ENCODE measurements around the gene MEGF6. TPM values are rescaled to one million over a fixed set of nuclear protein-coding genes. Genes with fewer than 3 reads are reported as not detected.

Gene MEGF6
- total RNA-seq, 1 donor from 2014 or later, result 1.7 TPM

GRCh38 chr1:3542676-3543075, 68.6 kb downstream of the MEGF6 start:
- Mint-ChIP-seq H3K27ac (no peak overlapping the region), H3K4me3 (ENCODE audit: low read depth) (no peak overlapping the region), H3K36me3 (ENCODE audit: low read depth) (no peaks in the 10 kb centered on the region), H3K4me1 (ENCODE audit: low read depth) (no peaks in the 10 kb centered on the region), H3K27me3 (ENCODE audit: low read depth) (no peaks in the 10 kb centered on the region), H3K9me3 (no peaks in the 10 kb centered on the region)
- DNase-seq (ENCODE audit: low spot score), result no peak
- intact Hi-C loops (cut with micrococcal nuclease), result no loop called here

DNA sequence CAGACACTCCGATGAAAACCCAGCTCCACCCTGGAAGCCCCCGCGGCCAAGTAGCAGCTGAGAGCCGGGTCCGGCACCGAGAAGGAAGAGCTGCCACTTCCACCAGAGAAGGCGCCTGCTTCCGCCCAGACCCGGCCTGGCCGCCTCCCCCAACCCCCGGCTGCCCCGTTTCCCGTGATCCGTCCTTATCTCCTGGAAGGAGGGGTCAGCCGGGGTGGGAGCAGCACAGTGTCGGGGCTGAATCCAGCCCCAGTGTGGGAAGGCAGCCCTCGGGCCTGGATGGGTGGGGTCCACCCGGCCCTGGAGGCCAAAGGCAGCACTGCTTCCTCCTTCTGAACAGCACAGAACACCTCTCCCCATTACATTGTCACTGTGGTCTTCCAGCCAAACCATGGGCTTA, 69.4 kb downstream of the MEGF6 start:
- intact Hi-C loops (cut with micrococcal nuclease), result no loop called here
- Mint-ChIP-seq H3K36me3 (ENCODE audit: low read depth) (no peaks in the 10 kb centered on the region), H3K4me1 (ENCODE audit: low read depth) (no peaks in the 10 kb centered on the region)

DNA sequence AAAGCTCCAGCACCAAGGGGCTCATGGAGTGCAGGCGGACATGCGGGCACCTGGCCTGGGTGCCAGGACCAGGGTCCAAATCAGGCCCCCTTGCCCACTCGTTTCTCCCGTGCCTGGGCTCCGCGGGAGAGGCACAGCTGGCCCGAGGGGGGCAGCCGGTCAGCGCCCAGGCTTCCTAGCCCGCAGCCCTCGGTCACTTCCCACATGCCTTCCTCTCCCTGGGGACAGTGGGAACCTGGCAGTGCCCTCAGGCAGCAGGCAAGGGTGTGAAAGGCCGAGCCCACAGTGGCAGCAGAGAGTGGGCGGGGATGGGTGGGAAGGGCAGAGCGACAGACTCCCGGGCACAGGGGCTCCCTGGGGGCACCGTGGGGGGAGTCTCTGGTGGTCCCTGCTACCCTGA, 69.8 kb downstream of the MEGF6 start:
- H3K36me3 Mint-ChIP-seq (ENCODE audit: low read depth), result no peaks in the 10 kb centered on the region
- H3K9me3 Mint-ChIP-seq, result no peaks in the 10 kb centered on the region
- H3K27me3 Mint-ChIP-seq (ENCODE audit: low read depth), result no peaks in the 10 kb centered on the region
- H3K4me3 Mint-ChIP-seq (ENCODE audit: low read depth), result no peak overlapping the region
- H3K27ac Mint-ChIP-seq, result no peak overlapping the region
- DNase-seq (ENCODE audit: low spot score), result no peak
- H3K4me1 Mint-ChIP-seq (ENCODE audit: low read depth), result no peaks in the 10 kb centered on the region
- intact Hi-C loops (cut with micrococcal nuclease), result no loop called here

More for the DNA sequence above, 69.4 kb downstream of the MEGF6 start:
- no peak overlapping the region for H3K27ac Mint-ChIP-seq
- H3K4me3 Mint-ChIP-seq (ENCODE audit: low read depth), result no peak overlapping the region
- H3K9me3 Mint-ChIP-seq, result no peaks in the 10 kb centered on the region
- H3K27me3 Mint-ChIP-seq (ENCODE audit: low read depth), result no peaks in the 10 kb centered on the region
- DNase-seq (ENCODE audit: low spot score), result no peak

- no peaks in the 10 kb centered on the region for H3K36me3 Mint-ChIP-seq (ENCODE audit: low read depth)
- H3K27ac Mint-ChIP-seq, result no peak overlapping the region
- no peaks in the 10 kb centered on the region for H3K4me1 Mint-ChIP-seq (ENCODE audit: low read depth)
- DNase-seq (ENCODE audit: low spot score), result no peak
- no peaks in the 10 kb centered on the region for H3K9me3 Mint-ChIP-seq
- no peaks in the 10 kb centered on the region for H3K27me3 Mint-ChIP-seq (ENCODE audit: low read depth)
- intact Hi-C loops (cut with micrococcal nuclease), result no loop called here
- H3K4me3 Mint-ChIP-seq (ENCODE audit: low read depth), result no peak overlapping the region
These were observed 70.4 kb downstream of the MEGF6 start for GRCh38 chr1:3540876-3541275.

DNA sequence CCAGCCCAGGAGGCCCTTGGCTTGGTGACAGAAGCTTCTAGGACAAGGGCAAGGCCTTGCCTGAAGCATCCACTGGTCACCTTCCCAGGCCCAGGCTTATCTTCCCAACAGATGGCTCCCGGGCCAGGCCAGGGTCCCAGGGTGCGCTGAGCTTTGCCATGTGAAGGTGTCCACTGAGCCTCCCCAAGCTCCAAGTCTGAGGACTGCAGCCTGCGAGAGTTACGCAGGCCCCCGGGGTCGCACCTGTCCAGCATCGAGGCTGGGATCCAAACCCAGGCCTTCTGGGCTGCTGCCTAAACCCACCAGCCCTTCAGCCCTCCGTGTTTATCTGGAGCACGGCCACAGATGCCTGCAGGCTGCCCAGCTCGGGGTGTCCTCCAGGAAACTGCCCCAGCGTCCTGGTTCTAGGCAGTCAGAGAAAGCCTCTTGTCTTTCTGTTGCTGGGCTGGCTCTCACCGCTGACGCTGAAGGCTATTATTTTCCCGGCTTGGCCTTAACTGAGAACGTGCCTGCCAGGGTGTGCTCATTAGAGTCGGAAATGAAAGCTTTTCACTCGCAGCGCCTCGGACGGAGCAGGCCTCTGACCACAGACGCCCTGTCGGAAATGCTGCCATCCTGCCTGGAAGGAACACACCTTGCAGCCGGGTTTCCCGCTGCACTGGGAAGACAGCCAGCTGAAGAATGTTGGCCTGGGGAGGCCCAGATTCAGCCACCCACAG, 71.4 kb downstream of the MEGF6 start:
- DNase-seq (ENCODE audit: low spot score), result no peak
- H3K36me3 Mint-ChIP-seq (ENCODE audit: low read depth), result no peaks in the 10 kb centered on the region
- no peak overlapping the region for H3K4me3 Mint-ChIP-seq (ENCODE audit: low read depth)
- H3K27me3 Mint-ChIP-seq (ENCODE audit: low read depth), result no peaks in the 10 kb centered on the region
- H3K27ac Mint-ChIP-seq, result no peak overlapping the region
- no peaks in the 10 kb centered on the region for H3K9me3 Mint-ChIP-seq
- no peaks in the 10 kb centered on the region for H3K4me1 Mint-ChIP-seq (ENCODE audit: low read depth)
- intact Hi-C loops (cut with micrococcal nuclease), result no loop called here

- no peaks in the 10 kb centered on the region for H3K4me1 Mint-ChIP-seq (ENCODE audit: low read depth)
- no peak overlapping the region for H3K4me3 Mint-ChIP-seq (ENCODE audit: low read depth)
These were observed 73.9 kb downstream of the MEGF6 start for GRCh38 chr1:3537359-3537758.

DNA sequence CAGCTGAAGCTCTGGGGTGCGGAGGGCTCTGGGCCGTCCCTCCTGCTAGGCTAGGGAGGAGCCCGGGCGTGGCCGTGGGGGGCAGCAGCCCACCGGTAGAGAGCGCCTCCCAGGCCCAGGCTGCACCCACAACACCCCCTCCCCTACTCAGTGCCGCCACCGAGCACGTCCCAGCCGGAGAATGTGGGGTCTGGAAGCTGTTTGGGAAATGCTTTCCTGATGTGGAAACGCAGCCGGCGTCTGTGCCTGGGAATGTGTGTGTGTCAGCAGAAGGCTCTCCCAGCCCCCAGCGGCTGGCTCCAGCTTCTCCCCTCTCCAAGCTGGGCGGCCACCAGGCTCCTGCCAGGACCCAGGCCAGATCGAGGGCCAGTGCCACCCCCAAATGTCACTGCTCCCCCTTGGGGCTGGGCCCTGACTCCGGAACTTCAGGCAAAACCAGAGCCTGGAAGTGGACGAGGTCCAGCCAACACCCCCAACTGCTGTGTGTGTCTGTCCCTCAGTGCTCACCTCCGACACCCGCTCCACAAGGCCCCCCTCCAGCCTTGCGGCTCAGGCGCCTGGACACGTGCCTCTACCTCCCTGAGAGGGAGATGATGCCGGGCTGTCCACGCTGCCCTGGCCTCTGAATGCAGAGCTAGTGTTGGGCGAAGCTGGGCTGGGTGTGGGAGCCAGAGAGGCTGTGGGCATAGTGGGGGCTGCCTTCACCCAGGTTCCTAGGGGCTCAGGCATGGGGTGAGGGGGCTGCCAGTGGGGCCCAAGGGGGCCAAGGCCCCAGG, 74.7 kb downstream of the MEGF6 start:
- H3K4me3 Mint-ChIP-seq (ENCODE audit: low read depth), result no peak overlapping the region
- no peaks in the 10 kb centered on the region for H3K36me3 Mint-ChIP-seq (ENCODE audit: low read depth)
- intact Hi-C loops (cut with micrococcal nuclease), result no loop called here
- H3K4me1 Mint-ChIP-seq (ENCODE audit: low read depth), result no peaks in the 10 kb centered on the region
- no peak overlapping the region for H3K27ac Mint-ChIP-seq
- DNase-seq (ENCODE audit: low spot score), result no peak
- no peaks in the 10 kb centered on the region for H3K9me3 Mint-ChIP-seq
- H3K27me3 Mint-ChIP-seq (ENCODE audit: low read depth), result peaks cover 1% of the 10 kb centered on the region

More at GRCh38 chr1:3537359-3537758, 73.9 kb downstream of the MEGF6 start:
- H3K9me3 Mint-ChIP-seq, result no peaks in the 10 kb centered on the region
- H3K36me3 Mint-ChIP-seq (ENCODE audit: low read depth), result no peaks in the 10 kb centered on the region
- peaks cover 1% of the 10 kb centered on the region for H3K27me3 Mint-ChIP-seq (ENCODE audit: low read depth)
- no peak overlapping the region for H3K27ac Mint-ChIP-seq
- intact Hi-C loops (cut with micrococcal nuclease), result no loop called here
- DNase-seq (ENCODE audit: low spot score), result no peak

DNA sequence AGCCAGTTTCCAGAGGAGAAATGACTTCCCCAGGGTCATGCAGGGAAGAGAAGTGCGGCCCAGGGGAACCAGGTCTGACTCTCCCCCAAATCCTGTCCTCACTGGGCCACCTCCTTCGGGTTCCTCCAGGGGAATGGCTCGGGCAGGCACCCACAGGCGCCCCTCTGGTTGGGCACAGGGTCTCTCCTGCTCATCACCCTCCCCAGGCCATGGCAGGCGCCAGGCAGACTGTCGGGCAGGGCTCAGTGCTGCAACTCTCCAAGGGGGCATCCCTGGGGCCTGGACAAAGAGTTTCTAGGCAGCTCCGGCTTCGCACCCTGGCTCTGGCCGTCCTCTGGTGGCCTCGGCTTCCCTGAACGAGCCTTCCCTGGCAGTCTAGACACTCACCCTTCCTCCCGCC, 75.6 kb downstream of the MEGF6 start:
- Mint-ChIP-seq H3K27me3 (ENCODE audit: low read depth) (peaks cover 3% of the 10 kb centered on the region), H3K36me3 (ENCODE audit: low read depth) (no peaks in the 10 kb centered on the region), H3K4me1 (ENCODE audit: low read depth) (peaks cover 2% of the 10 kb centered on the region), H3K4me3 (ENCODE audit: low read depth) (no peak overlapping the region), H3K27ac (no peak overlapping the region), H3K9me3 (no peaks in the 10 kb centered on the region)
- intact Hi-C loops (cut with micrococcal nuclease), result no loop called here
- no peak for DNase-seq (ENCODE audit: low spot score)

DNA sequence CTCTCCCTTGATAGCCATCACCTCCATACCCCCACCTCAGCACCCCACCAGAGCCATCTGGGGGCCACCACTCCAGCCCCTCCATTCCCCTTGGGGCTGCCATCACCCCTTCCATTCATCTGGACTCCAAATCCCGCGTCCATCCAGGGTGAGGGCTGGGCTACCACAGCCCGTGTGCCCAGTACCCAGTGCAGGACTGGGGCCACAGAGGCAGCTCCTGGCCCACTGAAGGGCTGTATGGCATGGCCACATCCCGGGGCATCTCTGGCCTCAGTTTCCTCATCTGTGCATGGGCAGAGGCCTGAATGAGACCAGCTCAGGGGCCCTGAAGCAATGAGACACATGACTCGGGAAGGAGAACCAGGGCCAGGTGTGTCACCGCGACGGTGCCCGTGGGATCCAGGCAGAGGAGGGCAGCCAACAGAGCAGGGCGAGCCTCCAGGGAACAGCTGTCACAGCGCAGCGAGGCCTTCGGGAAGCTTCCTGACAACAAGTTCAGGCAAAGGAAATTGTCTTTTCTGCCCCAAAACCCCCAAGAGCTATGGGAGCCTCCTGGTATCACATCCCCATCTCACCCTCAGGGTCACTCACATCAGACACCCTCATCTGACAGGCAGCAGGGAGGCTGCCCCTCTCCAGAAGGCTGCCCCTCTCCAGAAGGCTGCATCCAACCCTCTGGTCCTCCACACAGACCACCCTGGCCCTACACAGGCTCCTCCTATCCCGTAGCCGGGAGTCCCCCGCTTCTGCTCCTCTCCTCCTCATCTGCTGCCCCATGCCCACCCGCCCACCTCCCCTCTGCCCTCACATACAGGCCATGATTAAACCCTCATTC, 76.3 kb downstream of the MEGF6 start:
- no peak for DNase-seq (ENCODE audit: low spot score)
- H3K27me3 Mint-ChIP-seq (ENCODE audit: low read depth), result peaks cover 3% of the 10 kb centered on the region
- H3K4me1 Mint-ChIP-seq (ENCODE audit: low read depth), result peaks cover 2% of the 10 kb centered on the region
- H3K36me3 Mint-ChIP-seq (ENCODE audit: low read depth), result no peaks in the 10 kb centered on the region
- intact Hi-C loops (cut with micrococcal nuclease), result no loop called here
- H3K27ac Mint-ChIP-seq, result no peak overlapping the region
- H3K9me3 Mint-ChIP-seq, result no peaks in the 10 kb centered on the region
- no peak overlapping the region for H3K4me3 Mint-ChIP-seq (ENCODE audit: low read depth)

GRCh38 chr1:3533067-3534048, 78.0 kb downstream of the MEGF6 start:
- Mint-ChIP-seq H3K27me3 (ENCODE audit: low read depth) (peaks cover 3% of the 10 kb centered on the region), H3K4me3 (ENCODE audit: low read depth) (no peak overlapping the region), H3K36me3 (ENCODE audit: low read depth) (no peaks in the 10 kb centered on the region), H3K27ac (no peak overlapping the region), H3K4me1 (ENCODE audit: low read depth) (peaks cover 2% of the 10 kb centered on the region), H3K9me3 (no peaks in the 10 kb centered on the region)
- DNase-seq (ENCODE audit: low spot score), result no peak
- intact Hi-C loops (cut with micrococcal nuclease), result no loop called here

DNA sequence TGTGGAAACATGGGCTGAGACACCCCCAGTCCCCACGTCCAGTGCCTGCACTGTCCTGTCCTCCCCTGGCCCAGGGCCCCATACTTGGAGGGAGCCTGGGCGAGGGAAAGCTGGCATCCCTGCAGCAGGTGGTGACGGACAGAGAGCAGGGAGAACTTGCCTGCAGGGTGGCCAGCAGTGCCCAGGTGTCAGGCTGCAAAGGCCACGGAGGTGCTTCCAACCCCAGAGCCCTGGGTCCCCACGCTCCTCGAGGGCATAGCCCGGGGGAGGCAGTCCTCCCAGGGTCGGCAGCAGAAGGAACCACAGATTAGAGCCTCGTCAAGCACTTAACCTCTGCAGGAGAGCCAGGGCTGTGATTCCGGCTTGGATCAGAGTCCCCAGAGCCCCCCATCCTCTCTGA, 79.4 kb downstream of the MEGF6 start:
- Mint-ChIP-seq H3K27me3 (ENCODE audit: low read depth) (peaks cover 3% of the 10 kb centered on the region), H3K27ac (no peak overlapping the region), H3K9me3 (no peaks in the 10 kb centered on the region), H3K4me1 (ENCODE audit: low read depth) (peaks cover 2% of the 10 kb centered on the region), H3K4me3 (ENCODE audit: low read depth) (no peak overlapping the region), H3K36me3 (ENCODE audit: low read depth) (no peaks in the 10 kb centered on the region)
- no peak for DNase-seq (ENCODE audit: low spot score)
- intact Hi-C loops (cut with micrococcal nuclease), result no loop called here
